CD8-positive, alpha-beta memory T cell (primary cell): ENCODE data around the gene GLB1L3. TPM values are rescaled to one million over a fixed set of nuclear protein-coding genes. Genes with fewer than 3 reads are reported as not detected.
"Not testable (repeated sequence)": the region's sequence is repeated elsewhere in the genome, so short reads cannot be mapped to it uniquely, and the experiment has no call there.

Experiments
- CTCF ChIA-PET: fragments of 350-600 bp; sonication (Branson Sonifier 250); formaldehyde crosslinking; loops from one replicate; lab custom pipeline; 2021; ENCODE audit warnings: antibody characterized with exemption; lab: Charles Lee
- POLR2A ChIA-PET: fragments of 350-600 bp; sonication (Branson Sonifier 250); formaldehyde crosslinking; loops from one replicate; lab custom pipeline; 2021; ENCODE audit warnings: antibody characterized with exemption; lab: Charles Lee
- DNase-seq, 5 donors: peaks; one replicate each; pipeline versions ENCODE4 v3.0.0 to v3.0.0-alpha.2; 2020 to 2022; ENCODE audit warnings: mixed read lengths in 1 of 5
- H3K27ac ChIP-seq: one replicate; pipeline ENCODE4 v1.7.0; 2013; ENCODE audit warnings: low read depth, mild to moderate bottlenecking, low read length, moderate library complexity
- H3K27me3 ChIP-seq: 2 replicates; pipeline ENCODE4 v1.7.0; 2013; ENCODE audit warnings: low read length, mild to moderate bottlenecking; ENCODE audit not compliant: insufficient read depth, poor library complexity, severe bottlenecking
- H3K36me3 ChIP-seq: 2 replicates; pipeline ENCODE4 v1.7.0; 2013; ENCODE audit warnings: mild to moderate bottlenecking, low read length, moderate library complexity; ENCODE audit not compliant: insufficient read depth
- H3K4me1 ChIP-seq: 2 replicates; pipeline ENCODE4 v1.7.0; 2013; ENCODE audit warnings: mild to moderate bottlenecking, low read length, moderate library complexity; ENCODE audit not compliant: insufficient read depth
- H3K4me3 ChIP-seq: 2 replicates; pipeline ENCODE4 v1.7.0; 2013; ENCODE audit warnings: mild to moderate bottlenecking, low read length
- H3K9me3 ChIP-seq: 2 replicates; pipeline ENCODE4 v1.7.0; 2013; ENCODE audit warnings: mild to moderate bottlenecking, low read length
- H3K27ac Mint-ChIP-seq, 8 donors: one replicate each; pipeline ENCODE4 v1.8.0; 2020 to 2021; ENCODE audit warnings: mixed read lengths in 8 of 8, mild to moderate bottlenecking in 6 of 8, inconsistent platforms in 3 of 8, moderate library complexity in 3 of 8
- H3K27me3 Mint-ChIP-seq, 2 donors: one replicate each; pipeline ENCODE4 v1.8.0; 2020 to 2021; ENCODE audit warnings: mixed read lengths in 2 of 2, mild to moderate bottlenecking in 1 of 2, moderate library complexity in 1 of 2
- H3K36me3 Mint-ChIP-seq, 3 donors: one replicate each; pipeline ENCODE4 v1.8.0; 2020 to 2021; ENCODE audit warnings: mixed read lengths in 3 of 3, inconsistent platforms in 1 of 3, mild to moderate bottlenecking in 1 of 3
- H3K4me1 Mint-ChIP-seq, 3 donors: one replicate each; pipeline ENCODE4 v1.8.0; 2020 to 2021; ENCODE audit warnings: mixed read lengths in 3 of 3, inconsistent platforms in 1 of 3, mild to moderate bottlenecking in 1 of 3
- H3K4me3 Mint-ChIP-seq, 7 donors: one replicate each; pipeline ENCODE4 v1.8.0; 2020 to 2021; ENCODE audit warnings: mixed read lengths in 7 of 7, mild to moderate bottlenecking in 6 of 7, moderate library complexity in 4 of 7, inconsistent platforms in 2 of 7
- H3K9me3 Mint-ChIP-seq, 5 donors: one replicate each; pipeline ENCODE4 v1.8.0; 2020 to 2022; ENCODE audit warnings: mixed read lengths in 5 of 5, mild to moderate bottlenecking in 3 of 5, moderate library complexity in 2 of 5, inconsistent platforms in 1 of 5
- polyA plus RNA-seq: library from polyadenylated mRNA; unstranded; fragments of 300-500 nt; fragmentation: Illumina TruSeq; gene quantifications from one replicate; pipeline ENCODE4 v1.2.3, GENCODE V29; 2021
- total RNA-seq, 2 experiments: library from RNA; stranded (reverse); gene quantifications; one replicate each; pipeline ENCODE4 v1.2.3, GENCODE V29; 2021

GLB1L3 gene
- total and polyA plus RNA-seq, 3 experiments from 2014 or later, result 2.0 to 3.0 (median 2.3) TPM

DNA sequence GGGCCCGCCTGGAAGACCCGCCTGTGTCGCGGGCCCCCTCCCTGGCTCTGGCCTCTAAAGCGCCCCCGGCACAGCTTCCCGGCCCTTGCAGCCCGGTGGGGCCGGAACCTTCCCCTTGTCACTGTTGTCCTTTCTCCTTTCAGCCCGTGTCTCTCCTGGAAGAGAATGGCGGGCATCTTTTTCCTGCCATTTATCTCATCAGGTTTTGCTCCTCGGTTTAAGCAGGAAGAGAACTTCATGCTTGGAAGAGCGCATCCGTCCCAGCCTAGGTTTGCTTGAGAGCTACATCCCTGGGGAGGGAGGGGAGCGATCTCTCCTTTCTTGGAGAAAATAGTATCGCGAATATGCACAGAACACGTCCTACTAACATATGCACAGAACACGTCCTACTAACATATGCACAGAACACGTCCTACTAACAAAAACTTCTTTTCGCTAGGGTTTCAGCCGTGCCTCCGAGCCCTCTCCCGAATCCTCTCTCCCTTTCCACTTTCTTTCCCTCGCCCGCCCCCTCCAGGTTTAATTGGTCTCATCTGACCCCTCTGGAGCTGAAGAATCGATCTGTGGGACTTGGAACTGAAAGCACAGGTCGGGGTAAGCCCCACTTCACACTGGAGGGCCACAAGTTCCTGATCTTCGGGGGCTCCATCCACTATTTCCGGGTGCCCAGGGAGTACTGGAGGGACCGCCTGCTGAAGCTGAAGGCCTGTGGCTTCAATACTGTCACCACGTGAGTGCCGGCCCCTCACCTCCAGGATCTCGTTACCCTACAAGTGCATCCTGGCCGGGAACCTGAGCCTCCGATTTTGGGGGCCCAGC lies 1.2 kb downstream of the GLB1L3 start:
- Mint-ChIP-seq H3K4me1 (peaks cover 28 to 42% (median 42%) of the 10 kb centered on the region in 3 donors), H3K27ac (peak overlapping the region in 2 of 8 donors; percentile 13 to 30), H3K36me3 (peaks cover 0 to 10% (median 0%) of the 10 kb centered on the region in 3 donors), H3K4me3 (peak overlapping the region; percentile 71 to 87 (median 85)), H3K27me3 (peaks cover 8 to 19% of the 10 kb centered on the region in 2 donors), H3K9me3 (peaks cover 0 to 4% (median 0%) of the 10 kb centered on the region in 5 donors)
- Histone ChIP-seq H3K9me3 (no peaks in the 10 kb centered on the region), H3K4me3 (no peak overlapping the region), H3K27ac (no peak overlapping the region), H3K4me1 (peaks cover 31% of the 10 kb centered on the region), H3K36me3 (no peaks in the 10 kb centered on the region), H3K27me3 (no peaks in the 10 kb centered on the region)
- POLR2A ChIA-PET, result no interaction called here
- no peak for DNase-seq
- CTCF ChIA-PET, result interaction anchor here (1.0 to 5.5 kb wide), 5 partner anchors 11 to 70 kb away, joined by 3 to 58 read pairs (median 3); no protein-coding TSS in a partner anchor

DNA sequence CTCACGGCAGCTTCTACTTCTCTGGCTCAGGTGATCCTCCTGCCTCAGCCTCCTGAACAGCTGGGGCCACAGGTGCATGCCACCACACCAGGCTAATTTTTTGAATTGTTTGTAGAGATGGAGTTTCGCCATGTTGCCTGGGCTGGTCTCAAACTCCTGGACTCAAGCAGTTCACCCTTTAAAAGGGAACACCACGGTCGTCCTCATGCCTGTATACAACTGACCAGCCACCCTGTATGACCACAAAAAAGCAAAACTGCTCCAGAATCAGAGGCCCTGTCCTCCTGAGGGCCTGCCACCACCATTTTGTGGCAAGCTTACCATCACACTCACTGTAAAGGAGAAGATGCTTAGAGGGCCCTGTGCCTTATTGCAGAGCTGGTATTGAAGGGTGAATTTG lies 2.2 kb downstream of the GLB1L3 start:
- Histone ChIP-seq H3K4me3 (no peak overlapping the region), H3K4me1 (peaks cover 26% of the 10 kb centered on the region), H3K36me3 (no peaks in the 10 kb centered on the region), H3K27me3 (no peaks in the 10 kb centered on the region), H3K27ac (no peak overlapping the region), H3K9me3 (no peaks in the 10 kb centered on the region)
- peaks cover 25 to 33% (median 33%) of the 10 kb centered on the region in 3 donors for H3K4me1 Mint-ChIP-seq
- ChIA-PET CTCF (interaction anchor here (1.0 to 5.5 kb wide), 4 partner anchors 9 to 55 kb away, joined by 3 to 58 read pairs (median 8); no protein-coding TSS in a partner anchor), POLR2A (no interaction called here)
- H3K27me3 Mint-ChIP-seq, result peaks cover 8 to 18% of the 10 kb centered on the region in 2 donors
- H3K36me3 Mint-ChIP-seq, result peaks cover 0 to 10% (median 0%) of the 10 kb centered on the region in 3 donors
- H3K27ac Mint-ChIP-seq, result no peak overlapping the region
- peaks cover 0 to 4% (median 0%) of the 10 kb centered on the region in 5 donors for H3K9me3 Mint-ChIP-seq
- peak overlapping the region in 2 of 7 donors; percentile 36 to 48 for H3K4me3 Mint-ChIP-seq
- no peak for DNase-seq

DNA sequence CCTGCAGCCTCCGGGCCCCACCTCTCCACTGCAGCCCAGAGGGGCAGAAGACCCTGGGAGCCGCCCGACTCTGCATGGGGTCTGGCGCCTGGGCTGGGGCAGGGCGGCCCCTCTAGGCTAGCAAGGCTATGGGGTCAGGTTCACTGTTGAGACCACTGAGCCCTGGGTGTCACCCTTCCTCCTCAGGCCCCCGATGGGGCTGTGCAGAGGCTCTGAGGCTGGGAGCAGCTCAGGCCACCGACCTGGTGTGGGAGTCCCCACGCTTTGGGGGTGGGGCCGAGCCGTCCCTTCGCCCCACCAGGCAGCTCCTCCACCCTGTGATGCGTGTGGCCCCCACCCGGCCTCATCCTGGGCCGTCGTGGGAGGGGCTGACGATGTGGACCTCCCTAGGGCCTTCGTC lies 5.5 kb downstream of the GLB1L3 start:
- H3K27ac ChIP-seq, H3K9me3 Mint-ChIP-seq, H3K36me3 ChIP-seq, CTCF ChIA-PET, H3K4me1 Mint-ChIP-seq, H3K27me3 ChIP-seq, H3K27ac Mint-ChIP-seq, H3K4me1 ChIP-seq, DNase-seq, H3K36me3 Mint-ChIP-seq, H3K4me3 ChIP-seq, H3K9me3 ChIP-seq, H3K4me3 Mint-ChIP-seq: not testable (repeated sequence)
- POLR2A ChIA-PET, result interaction anchor here (0.7 kb wide), 1 partner anchor 39 kb away, joined by 4 read pairs; no protein-coding TSS in a partner anchor
- peaks cover 4 to 15% of the 10 kb centered on the region in 2 donors for H3K27me3 Mint-ChIP-seq

DNA sequence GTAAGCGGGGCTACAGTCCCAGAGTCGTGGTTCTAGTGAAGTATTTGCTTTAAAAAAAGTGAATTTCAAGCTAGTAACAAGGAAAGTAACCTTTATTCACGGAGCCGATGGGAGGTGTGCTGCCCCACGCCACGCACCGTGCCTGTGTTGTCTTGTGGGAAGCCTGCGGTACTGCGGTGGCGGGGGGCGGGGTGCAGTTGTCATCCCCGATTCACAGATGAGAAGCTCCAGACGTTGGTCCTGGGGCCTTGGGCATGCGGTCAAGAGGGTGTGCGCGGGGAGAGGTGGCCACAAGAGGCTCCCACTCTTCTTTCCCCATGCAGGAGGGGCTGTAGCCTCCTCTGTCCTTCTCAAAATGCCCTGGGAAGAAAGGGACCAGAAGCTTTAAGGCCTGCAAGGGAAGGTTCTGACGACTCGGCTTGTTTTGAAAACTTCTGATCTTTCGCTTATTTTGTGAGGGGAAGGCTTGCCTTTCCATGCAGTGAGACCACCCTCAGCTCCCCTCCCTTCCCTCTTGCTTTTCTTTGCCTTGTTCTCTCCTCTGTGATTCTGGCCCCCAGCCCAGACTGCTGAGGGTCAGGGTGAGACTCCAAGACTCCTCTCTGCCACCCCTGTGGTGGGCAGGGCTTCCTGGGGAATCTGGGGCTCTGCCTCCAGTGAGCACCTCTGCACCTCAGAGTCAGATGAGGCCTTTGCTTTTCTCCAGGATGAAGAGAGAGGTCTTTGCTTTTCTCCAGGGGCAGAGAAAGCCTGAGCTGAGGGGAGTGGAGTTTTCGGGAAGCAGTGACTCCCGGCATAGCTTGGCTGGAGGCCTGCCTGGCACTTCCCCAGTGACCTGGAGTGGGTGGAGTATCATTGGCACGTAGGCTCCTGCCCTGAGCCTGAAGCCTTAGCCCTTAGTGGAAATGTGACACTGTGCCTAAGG lies 6.2 kb downstream of the GLB1L3 start:
- Histone ChIP-seq H3K36me3 (no peaks in the 10 kb centered on the region), H3K9me3 (no peaks in the 10 kb centered on the region), H3K4me3 (no peak overlapping the region), H3K4me1 (no peaks in the 10 kb centered on the region), H3K27me3 (no peaks in the 10 kb centered on the region), H3K27ac (no peak overlapping the region)
- Mint-ChIP-seq H3K36me3 (no peaks in the 10 kb centered on the region), H3K27me3 (peaks cover 4 to 12% of the 10 kb centered on the region in 2 donors), H3K4me1 (peaks cover 0 to under 1% (median under 1%) of the 10 kb centered on the region in 3 donors), H3K27ac (no peak overlapping the region), H3K4me3 (no peak overlapping the region), H3K9me3 (peaks cover 0 to 4% (median 0%) of the 10 kb centered on the region in 5 donors)
- DNase-seq, result no peak
- CTCF ChIA-PET, result no interaction called here
- POLR2A ChIA-PET, result interaction anchor here (0.7 kb wide), 1 partner anchor 38 kb away, joined by 4 read pairs; no protein-coding TSS in a partner anchor

DNA sequence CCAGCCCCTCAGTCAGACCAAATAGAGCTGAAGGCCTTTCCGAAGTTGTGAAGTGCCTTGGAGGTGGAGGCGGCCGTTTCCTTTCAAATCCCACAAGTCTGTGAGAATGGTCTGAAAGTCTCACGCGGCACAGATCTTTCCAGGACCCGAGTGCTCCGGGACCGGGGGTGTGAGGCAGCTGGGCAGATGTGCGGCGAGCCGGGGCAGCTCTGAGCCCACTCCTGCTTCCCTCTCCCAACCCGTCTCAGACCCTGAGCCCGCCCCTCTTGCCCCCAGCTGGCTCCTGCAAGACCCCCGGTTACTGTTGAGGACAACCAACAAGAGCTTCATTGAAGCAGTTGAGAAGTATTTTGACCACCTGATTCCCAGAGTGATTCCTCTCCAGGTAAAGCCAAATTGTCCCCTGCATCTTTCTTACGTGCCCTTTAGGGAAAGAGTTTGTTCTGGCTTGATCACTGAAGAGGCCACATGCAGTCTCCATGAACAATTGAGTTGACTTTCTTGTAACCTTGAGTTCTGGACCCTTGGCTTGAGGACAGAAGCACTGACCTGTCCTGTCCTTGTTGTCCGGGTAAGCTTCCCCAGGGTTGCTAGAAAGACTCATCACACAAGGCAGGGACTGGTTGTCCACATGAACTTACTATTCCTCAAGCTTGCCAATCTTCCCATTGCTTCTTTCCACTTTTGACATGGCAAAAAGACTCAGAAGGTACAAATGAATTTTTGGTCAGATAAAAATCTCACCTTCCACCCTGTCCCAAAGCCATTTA lies 7.5 kb downstream of the GLB1L3 start:
- no peaks in the 10 kb centered on the region for H3K4me1 Mint-ChIP-seq
- DNase-seq, result no peak
- ChIA-PET CTCF (no interaction called here), POLR2A (no interaction called here)
- H3K36me3 Mint-ChIP-seq, result no peaks in the 10 kb centered on the region
- no peak overlapping the region for H3K4me3 ChIP-seq
- no peaks in the 10 kb centered on the region for H3K27me3 ChIP-seq
- no peak overlapping the region for H3K27ac ChIP-seq
- H3K36me3 ChIP-seq, result no peaks in the 10 kb centered on the region
- peaks cover 2 to 11% of the 10 kb centered on the region in 2 donors for H3K27me3 Mint-ChIP-seq
- no peak overlapping the region for H3K4me3 Mint-ChIP-seq
- peaks cover 0 to 1% (median 0%) of the 10 kb centered on the region in 5 donors for H3K9me3 Mint-ChIP-seq
- no peak overlapping the region for H3K27ac Mint-ChIP-seq
- no peaks in the 10 kb centered on the region for H3K4me1 ChIP-seq
- no peaks in the 10 kb centered on the region for H3K9me3 ChIP-seq

DNA sequence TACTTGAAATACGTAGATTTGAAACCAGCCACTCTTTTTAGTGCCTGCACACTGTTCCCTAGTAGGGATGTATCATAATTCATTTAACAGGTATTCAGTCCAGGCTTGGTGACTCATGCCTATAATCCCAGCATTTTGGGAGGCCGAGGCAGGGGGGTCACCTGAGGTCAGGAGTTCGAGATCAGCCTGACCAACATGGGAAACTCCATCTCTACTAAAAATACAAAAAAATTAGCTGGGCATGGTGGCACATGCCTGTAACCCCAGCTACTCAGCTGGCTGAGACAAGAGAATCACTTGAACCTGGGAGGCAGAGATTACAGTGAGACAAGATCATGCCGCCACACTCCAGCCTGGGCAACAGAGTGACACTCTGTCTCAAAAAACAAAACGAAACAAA lies 8.2 kb downstream of the GLB1L3 start:
- H3K4me3 Mint-ChIP-seq, H3K4me1 ChIP-seq, H3K4me1 Mint-ChIP-seq, H3K9me3 ChIP-seq, H3K27me3 ChIP-seq, CTCF ChIA-PET, H3K27ac Mint-ChIP-seq, H3K27ac ChIP-seq, H3K36me3 ChIP-seq, H3K36me3 Mint-ChIP-seq, DNase-seq, H3K9me3 Mint-ChIP-seq, POLR2A ChIA-PET, H3K4me3 ChIP-seq: not testable (repeated sequence)
- peaks cover 0 to 11% of the 10 kb centered on the region in 2 donors for H3K27me3 Mint-ChIP-seq

DNA sequence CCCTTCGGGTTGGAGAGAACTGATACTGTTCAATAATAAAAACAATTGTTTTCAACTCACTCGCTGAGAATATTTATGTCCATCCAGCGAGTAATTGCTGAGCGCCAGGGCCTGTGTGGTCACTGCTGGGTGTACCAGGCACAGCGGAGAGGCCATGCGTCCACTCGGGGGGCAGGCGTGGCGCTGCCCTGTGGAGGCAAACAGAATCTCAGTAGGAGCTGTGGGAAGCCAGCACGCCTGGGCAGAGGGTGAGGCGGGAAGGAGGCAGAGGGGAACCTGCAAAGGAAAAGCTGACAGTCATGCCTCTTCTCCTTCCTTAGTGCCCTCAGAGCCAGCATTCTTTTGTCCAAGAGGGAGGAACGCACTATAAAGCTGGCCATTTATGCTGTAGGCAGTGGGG lies 11.4 kb downstream of the GLB1L3 start:
- Mint-ChIP-seq H3K4me1 (no peaks in the 10 kb centered on the region), H3K27me3 (peaks cover 0 to 9% of the 10 kb centered on the region in 2 donors), H3K9me3 (no peaks in the 10 kb centered on the region), H3K4me3 (no peak overlapping the region), H3K36me3 (no peaks in the 10 kb centered on the region), H3K27ac (no peak overlapping the region)
- POLR2A ChIA-PET, result no interaction called here
- H3K36me3 ChIP-seq, result no peaks in the 10 kb centered on the region
- H3K9me3 ChIP-seq, result no peaks in the 10 kb centered on the region
- no peaks in the 10 kb centered on the region for H3K27me3 ChIP-seq
- H3K4me3 ChIP-seq, result no peak overlapping the region
- no peaks in the 10 kb centered on the region for H3K4me1 ChIP-seq
- CTCF ChIA-PET, result interaction anchor here (0.9 kb wide), 1 partner anchor 10 kb away, joined by 3 read pairs; no protein-coding TSS in a partner anchor
- H3K27ac ChIP-seq, result no peak overlapping the region
- DNase-seq, result no peak
